Adrenal gland (tissue), 12 donors: ENCODE data around the gene PLCH2. TPM values are rescaled to one million over a fixed set of nuclear protein-coding genes. Genes with fewer than 3 reads are reported as not detected.

Experiments used
- DNase-seq, 7 donors: peaks; one replicate each; pipeline ENCODE4 v3.0.0-alpha.2; 2019 to 2020
- H3K27ac ChIP-seq, 5 donors: fragments of 200-600 bp; sonication (generic) in 4 of 5; 1 replicate in 3 of 5; 2 replicates in 2 of 5; pipeline versions ENCODE4 v1.5.1 to v1.8.0; 2016 to 2020; ENCODE audit warnings: mild to moderate bottlenecking in 1 of 5
- H3K27me3 ChIP-seq: fragments of 200-600 bp; 2 replicates; pipeline ENCODE4 v1.8.0; 2021
- H3K36me3 ChIP-seq, 2 donors: fragments of 200-600 bp; replicated peaks in 1 of 2; 1 replicate in 1 of 2; 2 replicates in 1 of 2; pipeline versions ENCODE4 v1.5.1 to v1.8.0; 2018 to 2022
- H3K4me1 ChIP-seq, 2 donors: fragments of 200-600 bp; replicated peaks in 1 of 2; 1 replicate in 1 of 2; 2 replicates in 1 of 2; pipeline versions ENCODE4 v1.5.1 to v1.8.0; 2018 to 2021
- H3K4me3 ChIP-seq, 4 donors: fragments of 200-600 bp; sonication (generic) in 3 of 4; one replicate each; pipeline ENCODE4 v1.5.1; 2016 to 2018
- H3K9me3 ChIP-seq, 3 donors: fragments of 200-600 bp; sonication (generic) in 1 of 3; replicated peaks in 1 of 3; 1 replicate in 2 of 3; 2 replicates in 1 of 3; pipeline versions ENCODE4 v1.5.1 to v1.8.0; 2016 to 2021
- POLR2A ChIP-seq, 2 donors: fragments of 450-650 bp; IDR thresholded peaks; one replicate each; pipeline ENCODE4 v1.6.1; 2017; ENCODE audit warnings: antibody characterized with exemption in 2 of 2, mild to moderate bottlenecking in 2 of 2, moderate library complexity in 1 of 2
- WGBS, 4 donors: extraction: QIAGEN DNeasy Blood & Tissue Kit in 2 of 4; methylation state at CpG; one replicate each; pipeline versions ENCODE4 v1.1.5 to v1.1.7; 2013 to 2017; 5-methylcytosine and 5-hydroxymethylcytosine counted together
- intact Hi-C, 2 donors: fragments of 100-400 bp; cut with DNase I; formaldehyde crosslinking; loops; one replicate each; pipeline versions ENCODE4 v1.14.1 to v1.15.0; 2022 to 2023
- polyA plus RNA-seq, 3 donors: library from polyadenylated mRNA; stranded (reverse); fragments of 200-250 nt in 2 of 3; fragments of 350-450 nt in 1 of 3; fragmentation: Illumina TruSeq in 1 of 3; extraction: RNeasy Lipid Tissue Mini Kit (QIAGEN cat#74804) in 1 of 3; gene quantifications; one replicate each; pipeline ENCODE4 v1.2.3, GENCODE V29; 2013 to 2014
- total RNA-seq, 9 donors: library from RNA; depleted of rRNA in 4 of 9; stranded (reverse); fragments of >200 nt in 4 of 9; fragments of 120-200 nt in 1 of 9; fragmentation: NEBNext Ultra II Directional in 1 of 9; extraction: Animal tissue kit (Norgen Biotek cat#: 25700) in 1 of 9; gene quantifications; one replicate each; pipeline versions ENCODE4 v1.1.0 to v1.2.4, GENCODE V29; 2013 to 2023
- TF ChIP-seq, protein P1 (sequence below), 6 experiments: fragments of 450-650 bp in 4 of 6; fragments of 200-600 bp in 2 of 6; sonication (generic) in 1 of 6; IDR thresholded peaks; 1 replicate in 5 of 6; 2 replicates in 1 of 6; pipeline versions ENCODE4 v1.5.1 to v1.8.0; 2016 to 2021; ENCODE audit warnings: antibody characterized with exemption in 6 of 6, mild to moderate bottlenecking in 2 of 6, moderate library complexity in 1 of 6
- donor health status: healthy with polysubstance abuse.
- donor health status: Bipolar disorder and iron deficiency.
- donor health status: DM: yes; HTN: yes; CAD: no.
- donor health status: DM: no; HTN: no; CAD: no.
- donor health status: DM: no; HTN: no; CAD: no.
- donor health status: DM: yes; HTN: yes; CAD: no.

The PLCH2 gene
- total and polyA plus RNA-seq, 12 donors = 0.22 to 66.3 (median 2.2) TPM; not detected in 1

DNA sequence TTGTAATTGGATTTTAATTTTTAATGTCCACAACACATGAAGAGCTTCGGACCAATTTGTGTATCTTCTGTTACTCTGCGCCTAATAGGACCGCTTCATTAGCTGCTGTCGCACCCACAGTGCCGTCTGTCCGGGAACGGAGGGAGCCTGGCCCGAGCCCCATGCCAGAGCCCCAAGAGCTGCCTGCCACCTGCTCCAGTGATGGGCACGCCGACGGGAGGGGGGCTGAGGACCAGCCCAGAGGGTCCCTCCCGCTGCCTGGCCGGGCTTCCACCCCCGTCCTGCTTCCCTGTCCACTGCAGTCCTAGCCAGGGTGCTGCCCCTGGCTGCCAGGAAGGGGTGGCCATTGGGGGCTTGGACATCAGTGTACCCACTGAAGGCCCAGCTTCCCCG, 30.3 kb upstream of the PLCH2 start:
- Histone ChIP-seq H3K27me3 (peaks cover 37% of the 10 kb centered on the region), H3K27ac (no peak overlapping the region), H3K4me1 (no peaks in the 10 kb centered on the region), H3K36me3 (no peaks in the 10 kb centered on the region), H3K4me3 (no peak overlapping the region), H3K9me3 (no peaks in the 10 kb centered on the region)
- no peak for TF ChIP-seq POLR2A (IDR thresholded peaks at IDR 0.05)
- TF ChIP-seq, protein P1, sequence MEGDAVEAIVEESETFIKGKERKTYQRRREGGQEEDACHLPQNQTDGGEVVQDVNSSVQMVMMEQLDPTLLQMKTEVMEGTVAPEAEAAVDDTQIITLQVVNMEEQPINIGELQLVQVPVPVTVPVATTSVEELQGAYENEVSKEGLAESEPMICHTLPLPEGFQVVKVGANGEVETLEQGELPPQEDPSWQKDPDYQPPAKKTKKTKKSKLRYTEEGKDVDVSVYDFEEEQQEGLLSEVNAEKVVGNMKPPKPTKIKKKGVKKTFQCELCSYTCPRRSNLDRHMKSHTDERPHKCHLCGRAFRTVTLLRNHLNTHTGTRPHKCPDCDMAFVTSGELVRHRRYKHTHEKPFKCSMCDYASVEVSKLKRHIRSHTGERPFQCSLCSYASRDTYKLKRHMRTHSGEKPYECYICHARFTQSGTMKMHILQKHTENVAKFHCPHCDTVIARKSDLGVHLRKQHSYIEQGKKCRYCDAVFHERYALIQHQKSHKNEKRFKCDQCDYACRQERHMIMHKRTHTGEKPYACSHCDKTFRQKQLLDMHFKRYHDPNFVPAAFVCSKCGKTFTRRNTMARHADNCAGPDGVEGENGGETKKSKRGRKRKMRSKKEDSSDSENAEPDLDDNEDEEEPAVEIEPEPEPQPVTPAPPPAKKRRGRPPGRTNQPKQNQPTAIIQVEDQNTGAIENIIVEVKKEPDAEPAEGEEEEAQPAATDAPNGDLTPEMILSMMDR (IDR thresholded peaks at IDR 0.05) = no peak
- DNase-seq = no peak
- intact Hi-C loops = no loop called here
- WGBS, 4 donors = 61 to 83% (median 64%) methylated on average over 8 to 15 of the region's 15 CpGs; no CpG with 5 or more reads in 1 of the 4 donors

GRCh38 chr1:2446394-2446793, 29.7 kb upstream of the PLCH2 start:
- Histone ChIP-seq H3K27me3 (peaks cover 37% of the 10 kb centered on the region), H3K4me1 (no peaks in the 10 kb centered on the region), H3K4me3 (no peak overlapping the region), H3K27ac (no peak overlapping the region), H3K36me3 (no peaks in the 10 kb centered on the region), H3K9me3 (no peaks in the 10 kb centered on the region)
- TF ChIP-seq POLR2A (IDR thresholded peaks at IDR 0.05) = no peak
- TF ChIP-seq, protein P1 (IDR thresholded peaks at IDR 0.05) = no peak
- WGBS, 4 donors = 20 to 40% (median 26%) methylated on average over 1 to 13 of the region's 13 CpGs
- DNase-seq = no peak
- intact Hi-C loops = no loop called here

DNA sequence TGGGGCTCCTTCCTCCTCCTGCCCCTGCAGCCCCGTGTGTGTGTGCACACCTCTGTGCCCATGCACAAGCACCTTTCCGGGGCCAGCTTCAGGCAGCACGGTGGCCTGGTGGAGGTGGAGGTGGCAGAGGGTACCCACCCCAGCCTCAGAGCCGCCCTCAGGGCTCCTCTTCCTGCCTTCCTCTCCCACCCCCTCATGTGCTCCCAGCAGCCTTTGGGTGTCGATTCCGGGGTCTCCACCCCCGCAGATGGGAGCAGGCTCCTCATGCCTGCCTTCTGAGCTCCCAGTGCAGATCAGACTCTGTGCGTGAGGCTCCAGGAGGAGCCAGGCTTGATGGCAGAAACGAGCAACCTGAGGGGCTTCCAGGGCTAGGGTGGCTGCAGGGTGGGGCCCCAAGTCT, 29.2 kb upstream of the PLCH2 start:
- no peaks in the 10 kb centered on the region for H3K36me3 ChIP-seq
- H3K4me3 ChIP-seq = no peak overlapping the region
- no peaks in the 10 kb centered on the region for H3K4me1 ChIP-seq
- TF ChIP-seq POLR2A (IDR thresholded peaks at IDR 0.05) = no peak
- TF ChIP-seq, protein P1 (IDR thresholded peaks at IDR 0.05) = no peak
- no peaks in the 10 kb centered on the region for H3K9me3 ChIP-seq
- H3K27ac ChIP-seq = no peak overlapping the region
- peaks cover 33% of the 10 kb centered on the region for H3K27me3 ChIP-seq
- intact Hi-C loops = no loop called here
- DNase-seq = no peak
- 38 to 59% (median 46%) methylated on average over 4 to 9 of the region's 9 CpGs for WGBS, 4 donors

GRCh38 chr1:2447276-2448097, 28.6 kb upstream of the PLCH2 start:
- H3K36me3 ChIP-seq = no peaks in the 10 kb centered on the region
- no peaks in the 10 kb centered on the region for H3K9me3 ChIP-seq
- no peak for DNase-seq
- peaks cover 29% of the 10 kb centered on the region for H3K27me3 ChIP-seq
- H3K27ac ChIP-seq = no peak overlapping the region
- no peak for TF ChIP-seq POLR2A (IDR thresholded peaks at IDR 0.05)
- TF ChIP-seq, protein P1 (IDR thresholded peaks at IDR 0.05) = no peak
- 63 to 78% (median 73%) methylated on average over 11 to 23 of the region's 23 CpGs for WGBS, 4 donors
- H3K4me3 ChIP-seq = no peak overlapping the region
- intact Hi-C loops = no loop called here
- H3K4me1 ChIP-seq = no peaks in the 10 kb centered on the region
